SU-DHL-6 (cell line): ENCODE measurements around the gene SIK2.

ENCODE experiments used
- H2AFZ ChIP-seq: fragments of 200-600 bp; sonication (generic); 2 replicates; pipeline ENCODE4 v1.6.1; 2014; ENCODE audit warnings: low read depth, mild to moderate bottlenecking, moderate library complexity, mixed read lengths, antibody characterized with exemption, low read length; ENCODE audit not compliant: severe bottlenecking
- H3F3A ChIP-seq: fragments of 200-600 bp; shearing (Covaris generic); 2 replicates; pipeline ENCODE4 v1.6.0; 2016; ENCODE audit warnings: antibody characterized with exemption, mild to moderate bottlenecking; ENCODE audit not compliant: insufficient read depth
- H3K27ac ChIP-seq: fragments of 200-600 bp; sonication (generic); 2 replicates; pipeline ENCODE4 v1.5.1; 2016; ENCODE audit warnings: low read depth, mild to moderate bottlenecking, low read length, moderate library complexity, mixed read lengths
- H3K27me3 ChIP-seq: fragments of 200-600 bp; sonication (generic), shearing (Covaris generic); 2 replicates; pipeline ENCODE4 v1.6.0; 2014; ENCODE audit warnings: mild to moderate bottlenecking, low read length
- H3K36me3 ChIP-seq: fragments of 200-600 bp; sonication (generic); 2 replicates; pipeline ENCODE4 v1.6.1; 2014; ENCODE audit warnings: mild to moderate bottlenecking, low read length, mixed read lengths
- H3K4me2 ChIP-seq: fragments of 300-600, 200-600 bp; shearing (Covaris generic), sonication (generic); 2 replicates; pipeline ENCODE4 v1.6.0; 2014; ENCODE audit warnings: low read length, low read depth, mild to moderate bottlenecking; ENCODE audit not compliant: poor library complexity, severe bottlenecking
- H3K4me3 ChIP-seq: fragments of 200-600 bp; sonication (generic); 2 replicates; pipeline ENCODE4 v1.5.1; 2014; ENCODE audit warnings: antibody characterized with exemption, low read length, mild to moderate bottlenecking, mixed read lengths; ENCODE audit not compliant: insufficient read depth, poor library complexity, severe bottlenecking
- H3K79me2 ChIP-seq: fragments of 200-600 bp; sonication (generic); 2 replicates; pipeline ENCODE4 v1.6.1; 2014; ENCODE audit warnings: mild to moderate bottlenecking, low read length, moderate library complexity; ENCODE audit not compliant: insufficient read depth
- H3K9ac ChIP-seq: fragments of 200-600 bp; sonication (generic); 2 replicates; pipeline ENCODE4 v1.7.0; 2014; ENCODE audit warnings: mild to moderate bottlenecking, low read length
- H3K9me2 ChIP-seq: fragments of 200-600 bp; sonication (generic); replicated peaks from 2 replicates; pipeline ENCODE4 v1.6.1; 2014; ENCODE audit warnings: low read length; ENCODE audit not compliant: insufficient read depth
- H3K9me3 ChIP-seq: fragments of 200-600 bp; sonication (generic); 2 replicates; pipeline ENCODE4 v1.6.1; 2014; ENCODE audit warnings: low read length, mixed read lengths; ENCODE audit not compliant: insufficient read depth
- H4K20me1 ChIP-seq: fragments of 200-600 bp; sonication (generic); 2 replicates; pipeline ENCODE4 v1.6.1; 2014; ENCODE audit warnings: low read depth, mild to moderate bottlenecking, antibody characterized with exemption, low read length, moderate library complexity, mixed read lengths
- EZH2phosphoT487 ChIP-seq: fragments of 200-600 bp; sonication (generic), shearing (Covaris generic); conservative IDR thresholded peaks from 2 replicates; pipeline ENCODE4 v1.6.1; 2018; ENCODE audit warnings: mild to moderate bottlenecking, antibody characterized with exemption, low read length, moderate library complexity, mixed read lengths
- TF ChIP-seq, protein P1 (sequence below): fragments of 200-600 bp; sonication (generic); IDR thresholded peaks from one replicate; pipeline ENCODE4 v1.5.1; 2017; ENCODE audit warnings: antibody characterized with exemption, mild to moderate bottlenecking, low read length, moderate library complexity; ENCODE audit not compliant: insufficient read depth, poor library complexity, severe bottlenecking

Gene SIK2

DNA sequence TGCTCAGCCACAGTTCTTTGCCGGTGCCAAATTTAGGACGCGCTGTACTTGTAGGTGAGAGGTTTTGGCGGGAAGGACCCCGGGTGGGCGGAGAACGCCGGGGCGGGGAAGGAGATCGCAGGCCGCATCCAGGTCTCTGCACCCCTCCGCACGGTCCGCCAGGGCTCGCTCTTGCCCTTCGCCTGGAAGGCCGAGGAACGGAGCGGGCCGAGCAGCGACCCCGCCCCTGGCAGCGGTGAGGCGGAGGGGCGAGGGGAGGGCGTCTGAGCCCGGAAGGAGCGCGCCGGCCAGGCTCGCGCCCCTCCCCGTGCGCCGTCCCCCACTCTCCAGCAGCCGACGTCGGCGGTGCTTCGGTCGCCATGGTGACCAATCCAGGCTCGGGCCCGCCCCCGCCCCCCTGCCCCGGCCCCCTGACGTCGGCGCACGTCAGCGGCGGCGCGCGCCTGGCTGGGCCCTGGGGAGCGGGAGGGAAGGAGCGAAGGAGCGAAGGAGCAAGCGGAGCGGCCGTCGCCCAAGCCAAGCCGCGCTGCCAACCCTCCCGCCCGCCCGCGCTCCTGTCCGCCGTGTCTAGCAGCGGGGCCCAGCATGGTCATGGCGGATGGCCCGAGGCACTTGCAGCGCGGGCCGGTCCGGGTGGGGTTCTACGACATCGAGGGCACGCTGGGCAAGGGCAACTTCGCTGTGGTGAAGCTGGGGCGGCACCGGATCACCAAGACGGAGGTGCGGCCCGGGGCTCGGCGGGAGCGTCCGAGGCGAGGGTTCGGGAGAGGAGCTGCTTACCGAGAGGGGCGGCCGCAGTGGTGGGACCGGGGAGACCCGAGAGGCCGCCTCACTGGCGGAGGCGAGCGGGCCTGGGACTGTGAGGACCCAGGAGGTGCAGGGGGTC, at the start of gene SIK2:
TSS of gene SIK2 (plus strand) at position 471 of the 886 bp plus-strand sequence. CDS start at position 586, 115 bp downstream.
- Histone ChIP-seq H2AFZ (peak within 1 kb of the TSS; percentile 88), H3F3A (peaks cover 9% of the 10 kb centered on the region), H3K79me2 (peaks cover 27% of the 10 kb centered on the region; the same call in 1 of the 2 replicates), H3K27me3 (no peaks in the 10 kb centered on the region), H3K27ac (peak within 1 kb of the TSS; percentile 49), H3K9me3 (no peaks in the 10 kb centered on the region), H3K36me3 (no peaks in the 10 kb centered on the region), H3K9me2 (no peaks in the 10 kb centered on the region), H3K9ac (peak within 1 kb of the TSS; percentile 84), H4K20me1 (0 out of 2 replicates have a peak, but pooled peaks cover 10% of the 10 kb centered on the region), H3K4me3 (peak within 1 kb of the TSS; percentile 87), H3K4me2 (peak within 1 kb of the TSS; percentile 79)
- no peak for TF ChIP-seq EZH2phosphoT487
- TF ChIP-seq, protein P1, sequence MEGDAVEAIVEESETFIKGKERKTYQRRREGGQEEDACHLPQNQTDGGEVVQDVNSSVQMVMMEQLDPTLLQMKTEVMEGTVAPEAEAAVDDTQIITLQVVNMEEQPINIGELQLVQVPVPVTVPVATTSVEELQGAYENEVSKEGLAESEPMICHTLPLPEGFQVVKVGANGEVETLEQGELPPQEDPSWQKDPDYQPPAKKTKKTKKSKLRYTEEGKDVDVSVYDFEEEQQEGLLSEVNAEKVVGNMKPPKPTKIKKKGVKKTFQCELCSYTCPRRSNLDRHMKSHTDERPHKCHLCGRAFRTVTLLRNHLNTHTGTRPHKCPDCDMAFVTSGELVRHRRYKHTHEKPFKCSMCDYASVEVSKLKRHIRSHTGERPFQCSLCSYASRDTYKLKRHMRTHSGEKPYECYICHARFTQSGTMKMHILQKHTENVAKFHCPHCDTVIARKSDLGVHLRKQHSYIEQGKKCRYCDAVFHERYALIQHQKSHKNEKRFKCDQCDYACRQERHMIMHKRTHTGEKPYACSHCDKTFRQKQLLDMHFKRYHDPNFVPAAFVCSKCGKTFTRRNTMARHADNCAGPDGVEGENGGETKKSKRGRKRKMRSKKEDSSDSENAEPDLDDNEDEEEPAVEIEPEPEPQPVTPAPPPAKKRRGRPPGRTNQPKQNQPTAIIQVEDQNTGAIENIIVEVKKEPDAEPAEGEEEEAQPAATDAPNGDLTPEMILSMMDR, result peak; percentile 53

DNA sequence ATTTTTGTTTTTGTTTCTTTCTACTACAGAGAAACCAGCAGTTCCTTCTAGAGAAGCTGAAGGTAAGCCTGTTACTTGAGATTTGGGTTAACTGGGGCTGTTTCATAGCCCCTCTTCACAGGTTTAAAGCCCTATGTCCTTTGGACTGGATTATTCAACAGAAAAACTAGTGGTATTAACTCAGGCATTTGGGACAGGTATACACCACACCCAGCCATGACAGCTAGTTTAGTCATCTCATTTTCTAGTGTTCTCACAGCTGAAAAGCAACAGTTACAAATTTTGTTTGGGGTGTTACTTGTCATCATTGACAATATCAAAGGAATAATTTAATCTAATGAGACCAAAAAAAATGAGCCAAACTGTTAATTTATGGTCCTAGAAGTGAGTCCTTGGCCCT, 47.7 kb upstream of the SIK2 start:
- no peak overlapping the region for H3K27ac ChIP-seq
- no peaks in the 10 kb centered on the region for H3K9me3 ChIP-seq
- no peaks in the 10 kb centered on the region for H3K36me3 ChIP-seq
- H3K4me2 ChIP-seq, result no peak overlapping the region
- no peak for TF ChIP-seq EZH2phosphoT487
- TF ChIP-seq, protein P1, result no peak
- H3F3A ChIP-seq, result no peaks in the 10 kb centered on the region
- no peaks in the 10 kb centered on the region for H4K20me1 ChIP-seq
- no peak overlapping the region for H3K4me3 ChIP-seq
- H3K9ac ChIP-seq, result no peak overlapping the region
- no peak overlapping the region for H2AFZ ChIP-seq
- H3K9me2 ChIP-seq, result no peaks in the 10 kb centered on the region
- H3K79me2 ChIP-seq, result no peaks in the 10 kb centered on the region
- H3K27me3 ChIP-seq, result no peaks in the 10 kb centered on the region

DNA sequence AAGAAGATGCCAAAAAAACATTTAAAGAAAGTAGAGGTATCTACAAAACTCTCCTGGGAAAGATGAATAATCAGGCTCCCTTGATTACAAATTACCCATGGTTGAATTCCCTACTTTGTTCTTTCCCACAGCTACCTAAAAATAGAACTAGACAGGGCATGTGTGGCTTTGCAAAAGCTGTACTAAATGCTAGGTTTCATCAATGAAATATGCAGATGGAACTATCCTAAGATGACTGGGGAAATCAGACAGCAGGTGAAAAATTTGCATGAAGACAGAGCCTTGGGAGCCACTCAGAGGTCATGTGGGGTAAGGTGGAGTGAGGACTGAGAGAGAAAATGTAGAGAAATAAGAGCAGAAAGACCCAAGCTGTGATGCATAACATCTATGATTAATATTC, 47.0 kb upstream of the SIK2 start:
- no peaks in the 10 kb centered on the region for H3K36me3 ChIP-seq
- H3K4me3 ChIP-seq, result no peak overlapping the region
- H3K9me3 ChIP-seq, result no peaks in the 10 kb centered on the region
- H3K79me2 ChIP-seq, result no peaks in the 10 kb centered on the region
- H3K4me2 ChIP-seq, result no peak overlapping the region
- no peaks in the 10 kb centered on the region for H3K27me3 ChIP-seq
- H3K27ac ChIP-seq, result no peak overlapping the region
- no peak overlapping the region for H2AFZ ChIP-seq
- H4K20me1 ChIP-seq, result no peaks in the 10 kb centered on the region
- no peak overlapping the region for H3K9ac ChIP-seq
- no peaks in the 10 kb centered on the region for H3K9me2 ChIP-seq
- TF ChIP-seq, protein P1, result no peak
- TF ChIP-seq EZH2phosphoT487, result no peak
- H3F3A ChIP-seq, result no peaks in the 10 kb centered on the region
